GM13977 (cell line): ENCODE measurements around the gene RIMKLB.

Experiments
- DNase-seq: peaks from one replicate; pipeline ENCODE4 v3.0.0; 2012; ENCODE audit warnings: low spot score
- CTCF ChIP-seq: IDR thresholded peaks from 2 replicates; pipeline ENCODE4 v1.5.1; 2012; ENCODE audit warnings: mild to moderate bottlenecking, control low read depth; ENCODE audit not compliant: insufficient read depth; ENCODE audit errors: extremely low read depth, missing control alignments
- in situ Hi-C: fragments of 300-500 bp; cut with MboI; formaldehyde crosslinking; loops from one replicate; pipeline ENCODE4 v1.12.0; 2022; ENCODE audit warnings: low sequenced_read_pairs, low pct_unique_long_range_greater_than_20kb, mixed read lengths, inconsistent platforms; ENCODE audit not compliant: unreplicated experiment

The RIMKLB gene

DNA sequence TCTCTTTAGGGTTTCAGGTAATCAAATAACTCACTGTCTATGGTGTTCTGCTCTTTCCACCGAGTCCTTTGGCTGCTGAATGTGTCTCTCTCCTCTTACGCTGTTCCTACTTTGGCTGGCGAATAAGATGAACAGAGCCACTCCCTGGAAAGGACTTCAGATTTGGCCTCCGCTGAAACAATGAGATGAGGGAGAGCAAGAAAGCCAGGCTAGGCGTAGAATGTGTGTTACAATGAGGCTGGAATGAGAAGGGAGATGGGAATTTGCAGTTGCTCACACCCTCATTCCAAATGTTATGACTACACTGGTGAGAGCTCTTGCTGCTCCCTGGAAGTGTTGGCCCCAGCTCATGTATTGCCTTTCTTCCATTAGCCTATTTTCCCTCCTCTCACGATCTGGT is 35.2 kb upstream of the RIMKLB start, which contains the start of gene MFAP5:
TSS of gene MFAP5 (minus strand) at position 234 of the 400 bp plus-strand sequence. CDS start 722 bp downstream, outside the sequence.
- DNase-seq: no peak
- in situ Hi-C loops: loop anchor here (10.0 kb wide), 1 partner anchor 382 kb away; no protein-coding TSS in a partner anchor
- no peak for TF ChIP-seq CTCF

GRCh38 chr12:8664228-8664913 is 33.4 kb upstream of the RIMKLB start:
- no peak for DNase-seq
- in situ Hi-C loops: loop anchor here (10.0 kb wide), 1 partner anchor 380 kb away; no protein-coding TSS in a partner anchor
- TF ChIP-seq CTCF: no peak

DNA sequence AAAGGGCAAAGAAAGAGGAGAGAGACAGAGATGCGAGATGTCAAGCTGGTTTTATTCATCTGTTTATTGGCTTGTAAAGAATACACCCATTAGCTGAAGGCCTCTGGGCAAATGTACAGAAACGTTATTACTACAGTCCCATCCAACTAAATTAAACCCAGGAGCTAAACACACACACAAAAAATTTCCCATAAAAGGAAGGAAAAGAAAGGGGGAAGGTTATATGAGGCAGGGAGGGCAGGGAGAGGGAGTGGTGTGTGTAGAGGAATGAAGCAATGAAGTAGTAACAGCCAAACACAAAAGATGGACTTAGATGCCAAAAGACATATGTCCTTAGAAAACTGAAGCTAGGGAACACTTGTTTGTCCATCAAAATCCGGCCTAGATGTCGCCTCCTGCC is 32.0 kb upstream of the RIMKLB start:
- DNase-seq: no peak
- no peak for TF ChIP-seq CTCF
- in situ Hi-C loops: loop anchor here (10.0 kb wide), 1 partner anchor 379 kb away; no protein-coding TSS in a partner anchor

DNA sequence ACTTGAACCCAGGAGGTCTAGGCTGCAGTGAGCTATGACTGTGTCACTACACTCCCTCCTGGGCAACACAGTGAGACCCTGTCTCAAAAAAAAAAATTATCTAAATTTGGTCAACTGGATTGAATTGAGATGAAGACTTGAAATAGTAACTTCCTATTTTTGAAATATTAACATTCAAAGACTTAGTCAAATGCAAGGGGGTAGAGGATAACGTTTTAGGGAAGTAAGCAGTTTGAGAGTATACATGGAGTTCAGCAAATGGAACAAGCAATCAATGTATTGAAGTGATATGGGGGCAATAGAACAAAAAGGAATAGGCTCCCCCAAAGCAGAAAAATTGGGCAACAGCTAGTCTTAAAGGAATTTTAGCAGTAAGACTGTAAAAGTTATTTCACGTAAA is 30.5 kb upstream of the RIMKLB start:
- no peak for DNase-seq
- in situ Hi-C loops: loop anchor here (10.0 kb wide), 1 partner anchor 378 kb away; no protein-coding TSS in a partner anchor
- no peak for TF ChIP-seq CTCF

- no peak for TF ChIP-seq CTCF
- in situ Hi-C loops: loop anchor here (10.0 kb wide), 1 partner anchor 376 kb away; no protein-coding TSS in a partner anchor
- no peak for DNase-seq
Measured at GRCh38 chr12:8668441-8668840, 29.4 kb upstream of the RIMKLB start.

DNA sequence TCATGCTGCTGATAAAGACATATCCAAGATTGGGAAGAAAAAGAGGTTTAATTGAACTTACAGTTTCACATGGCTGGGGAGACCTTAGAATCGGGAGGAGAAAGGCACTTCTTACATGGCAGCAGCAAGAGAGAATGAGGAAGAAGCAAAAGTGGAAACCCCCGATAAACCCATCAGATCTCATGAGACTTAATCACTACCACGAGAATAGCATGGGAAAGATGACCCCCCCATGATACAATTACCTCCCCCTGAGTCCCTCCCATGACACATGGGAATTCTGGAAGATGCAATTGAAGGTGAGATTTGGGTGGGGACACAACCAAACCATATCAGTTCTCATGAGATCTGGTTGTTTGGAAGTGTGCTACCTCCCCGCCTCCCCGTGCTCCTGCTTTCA is 25.4 kb upstream of the RIMKLB start:
- in situ Hi-C loops: no loop called here
- TF ChIP-seq CTCF: no peak
- DNase-seq: no peak
